A673 (cell line): ENCODE measurements around the gene SLC22A2. TPM values are rescaled to one million over a fixed set of nuclear protein-coding genes. Genes with fewer than 3 reads are reported as not detected.

Experiments used
- BruUV-seq: library from RNA; stranded (reverse); fragments of 400-500 nt; replicated peaks from 2 replicates; lab custom pipeline; 2021; lab: Mats Ljungman, UMichigan
- CTCF ChIA-PET: fragments of 300-600 bp; sonication (Branson Sonifier 250); formaldehyde crosslinking; loops from one replicate; lab custom pipeline; 2022; ENCODE audit warnings: antibody characterized with exemption; lab: Charles Lee
- POLR2A ChIA-PET: fragments of 300-600 bp; sonication (Branson Sonifier 250); formaldehyde crosslinking; loops from one replicate; lab custom pipeline; 2022; ENCODE audit warnings: antibody characterized with exemption; ENCODE audit not compliant: low non-redundant PET; lab: Charles Lee
- DNase-seq: peaks from one replicate; pipeline ENCODE4 v3.0.0-alpha.2; 2015; ENCODE audit warnings: low spot score
- H3K27ac ChIP-seq: fragments of 200-600 bp; sonication (generic); 2 replicates; pipeline ENCODE4 v1.5.1; 2016; ENCODE audit warnings: mixed run types, low read depth, mild to moderate bottlenecking, mixed read lengths, antibody characterized with exemption, low read length; ENCODE audit not compliant: poor library complexity, severe bottlenecking
- H3K27me3 ChIP-seq: fragments of 200-600 bp; sonication (generic); replicated peaks from 2 replicates; pipeline ENCODE4 v1.6.1; 2017; ENCODE audit warnings: mixed run types, low read depth, mild to moderate bottlenecking, mixed read lengths, antibody characterized with exemption, low read length; ENCODE audit not compliant: insufficient read depth, poor library complexity
- H3K36me3 ChIP-seq: fragments of 200-600 bp; sonication (generic); 2 replicates; pipeline ENCODE4 v1.6.1; 2016; ENCODE audit warnings: mixed run types, mild to moderate bottlenecking, mixed read lengths, antibody characterized with exemption, low read length; ENCODE audit not compliant: insufficient read depth, poor library complexity, severe bottlenecking
- H3K4me1 ChIP-seq: fragments of 200-600 bp; sonication (generic); 2 replicates; pipeline ENCODE4 v1.6.1; 2017; ENCODE audit warnings: mixed run types, mild to moderate bottlenecking, mixed read lengths, antibody characterized with exemption, low read length; ENCODE audit not compliant: insufficient read depth, poor library complexity, severe bottlenecking
- H3K4me3 ChIP-seq: fragments of 200-600 bp; sonication (generic); 2 replicates; pipeline ENCODE4 v1.5.1; 2016; ENCODE audit warnings: low read depth, mixed run types, mild to moderate bottlenecking, mixed read lengths, low read length; ENCODE audit not compliant: poor library complexity, severe bottlenecking
- H3K9me3 ChIP-seq: fragments of 200-600 bp; sonication (generic); 2 replicates; pipeline ENCODE4 v1.6.1; 2016; ENCODE audit warnings: mixed run types, low read depth, mild to moderate bottlenecking, mixed read lengths, antibody characterized with exemption, low read length; ENCODE audit not compliant: poor library complexity, severe bottlenecking
- CTCF ChIP-seq: fragments of 300-800, 200-600 bp; sonication (generic); conservative IDR thresholded peaks from 2 replicates; pipeline ENCODE4 v1.5.1; 2017; ENCODE audit warnings: low read depth, mild to moderate bottlenecking, antibody characterized with exemption, low read length, moderate library complexity, mixed read lengths
- EZH2 ChIP-seq: fragments of 200-600 bp; sonication (generic); IDR thresholded peaks from 2 replicates; pipeline ENCODE4 v1.6.1; 2017; ENCODE audit warnings: borderline replicate concordance, low read depth, mild to moderate bottlenecking, mixed read lengths, antibody characterized with exemption, low read length; ENCODE audit not compliant: poor library complexity, severe bottlenecking
- intact Hi-C: fragments of 100-400 bp; cut with micrococcal nuclease; formaldehyde crosslinking; loops from one replicate; pipeline ENCODE4 v1.10.0; 2022; ENCODE audit not compliant: unreplicated experiment
- total RNA-seq: library from RNA; stranded (reverse); gene quantifications from 2 replicates; pipeline ENCODE4 v1.2.3, GENCODE V29; 2021

SLC22A2 gene
- total RNA-seq, 1 experiment from 2014 or later, result not detected

- POLR2A ChIA-PET, result no interaction called here
- H3K4me1 ChIP-seq, result no peaks in the 10 kb centered on the region
- CTCF ChIA-PET, result no interaction called here
- H3K36me3 ChIP-seq, result no peaks in the 10 kb centered on the region
- H3K9me3 ChIP-seq, result no peaks in the 10 kb centered on the region
- BruUV-seq, result no TSS peak
- no peak overlapping the region for H3K27ac ChIP-seq
- no peaks in the 10 kb centered on the region for H3K27me3 ChIP-seq
- TF ChIP-seq CTCF, result no peak
- TF ChIP-seq EZH2, result no peak
- intact Hi-C loops, result no loop called here
- no peak overlapping the region for H3K4me3 ChIP-seq
- DNase-seq, result no peak
Observed at GRCh38 chr6:160203076-160203475, 55.5 kb downstream of the SLC22A2 start.

GRCh38 chr6:160202411-160202810 is 56.2 kb downstream of the SLC22A2 start:
- no peak for DNase-seq
- TF ChIP-seq EZH2 (no peak), CTCF (no peak)
- no peaks in the 10 kb centered on the region for H3K9me3 ChIP-seq
- H3K4me3 ChIP-seq, result no peak overlapping the region
- CTCF ChIA-PET, result interaction anchor here (0.7 kb wide), 1 partner anchor 1971 kb away, joined by 3 read pairs; no protein-coding TSS in a partner anchor
- H3K4me1 ChIP-seq, result no peaks in the 10 kb centered on the region
- BruUV-seq, result no TSS peak
- POLR2A ChIA-PET, result no interaction called here
- H3K36me3 ChIP-seq, result no peaks in the 10 kb centered on the region
- intact Hi-C loops, result no loop called here
- no peaks in the 10 kb centered on the region for H3K27me3 ChIP-seq
- H3K27ac ChIP-seq, result no peak overlapping the region

GRCh38 chr6:160201061-160201460 is 57.6 kb downstream of the SLC22A2 start:
- Histone ChIP-seq H3K27me3 (no peaks in the 10 kb centered on the region), H3K4me3 (no peak overlapping the region), H3K36me3 (no peaks in the 10 kb centered on the region), H3K4me1 (no peaks in the 10 kb centered on the region), H3K9me3 (no peaks in the 10 kb centered on the region), H3K27ac (no peak overlapping the region)
- DNase-seq, result no peak
- POLR2A ChIA-PET, result no interaction called here
- TF ChIP-seq CTCF (no peak), EZH2 (no peak)
- CTCF ChIA-PET, result no interaction called here
- no TSS peak for BruUV-seq
- intact Hi-C loops, result no loop called here
